HG03108 (cell line): ENCODE results near the gene GLYATL2.

Experiments used
- ATAC-seq: cut with Tn5 transposase; IDR thresholded peaks from one replicate; pipeline ENCODE4 v1.9.1; 2021; ENCODE audit warnings: moderate library complexity; ENCODE audit not compliant: unreplicated experiment

Gene GLYATL2

DNA sequence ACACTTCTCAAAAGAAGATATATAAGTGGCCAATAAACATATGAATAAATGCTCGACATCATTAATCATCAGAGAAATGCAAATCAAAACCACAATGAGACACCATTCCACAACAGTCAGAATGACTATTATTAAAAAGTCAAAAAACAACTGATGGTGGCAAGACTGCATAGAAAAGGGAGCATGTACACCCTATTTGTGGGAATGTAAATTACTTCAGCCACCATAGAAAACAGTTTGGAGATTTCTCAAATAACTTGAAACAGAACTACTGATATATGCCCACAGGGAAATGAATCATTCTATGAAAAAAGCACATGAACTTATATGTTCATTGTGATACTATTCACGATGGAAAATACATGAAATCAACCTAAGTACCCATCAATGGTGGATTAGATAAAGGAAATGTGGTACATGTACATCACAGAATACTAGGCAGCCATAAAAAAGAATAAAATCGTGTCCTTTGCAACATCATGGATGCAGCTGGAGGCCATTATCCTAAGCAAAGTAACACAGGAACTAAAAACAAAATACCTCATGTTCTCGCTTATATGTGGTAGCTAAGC is 42.4 kb downstream of the GLYATL2 start:
- no peak for ATAC-seq

DNA sequence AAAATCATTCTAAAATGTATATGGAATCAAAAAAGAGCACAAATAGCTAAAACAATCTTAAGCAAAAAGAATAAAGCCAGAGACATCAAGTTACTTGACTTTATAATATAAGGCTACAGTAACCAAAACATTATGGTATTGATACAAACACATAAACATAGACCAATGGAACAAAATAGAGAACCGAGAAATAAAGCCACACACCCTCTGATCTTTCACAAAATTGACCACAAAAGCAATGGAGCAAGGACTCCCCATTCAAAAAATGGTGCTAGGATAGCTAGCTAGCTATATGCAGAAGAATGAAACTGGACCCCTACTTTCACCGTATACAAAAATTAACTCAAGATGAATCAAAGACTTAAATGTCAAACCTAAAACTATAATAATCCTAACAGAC is 43.2 kb downstream of the GLYATL2 start:
- no peak for ATAC-seq

DNA sequence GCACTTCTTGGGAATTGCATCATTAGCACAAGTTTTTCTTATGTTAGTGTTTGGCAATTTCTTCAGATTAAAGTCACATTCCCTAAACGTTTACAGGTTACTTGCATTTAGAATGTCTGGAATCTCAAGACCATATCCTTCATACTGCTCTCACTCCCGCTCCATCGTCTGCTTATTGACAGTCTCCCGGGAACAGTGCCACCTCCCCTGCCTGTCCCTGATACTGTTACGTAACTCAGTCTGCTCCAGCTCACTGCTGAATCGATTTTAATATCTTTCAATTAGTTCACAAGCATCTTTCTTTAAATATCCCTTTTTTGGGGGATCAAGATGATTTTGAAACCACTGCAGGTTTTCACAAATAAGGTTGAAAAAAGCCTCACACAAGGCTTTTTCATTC is 48.2 kb downstream of the GLYATL2 start:
- ATAC-seq: no peak

DNA sequence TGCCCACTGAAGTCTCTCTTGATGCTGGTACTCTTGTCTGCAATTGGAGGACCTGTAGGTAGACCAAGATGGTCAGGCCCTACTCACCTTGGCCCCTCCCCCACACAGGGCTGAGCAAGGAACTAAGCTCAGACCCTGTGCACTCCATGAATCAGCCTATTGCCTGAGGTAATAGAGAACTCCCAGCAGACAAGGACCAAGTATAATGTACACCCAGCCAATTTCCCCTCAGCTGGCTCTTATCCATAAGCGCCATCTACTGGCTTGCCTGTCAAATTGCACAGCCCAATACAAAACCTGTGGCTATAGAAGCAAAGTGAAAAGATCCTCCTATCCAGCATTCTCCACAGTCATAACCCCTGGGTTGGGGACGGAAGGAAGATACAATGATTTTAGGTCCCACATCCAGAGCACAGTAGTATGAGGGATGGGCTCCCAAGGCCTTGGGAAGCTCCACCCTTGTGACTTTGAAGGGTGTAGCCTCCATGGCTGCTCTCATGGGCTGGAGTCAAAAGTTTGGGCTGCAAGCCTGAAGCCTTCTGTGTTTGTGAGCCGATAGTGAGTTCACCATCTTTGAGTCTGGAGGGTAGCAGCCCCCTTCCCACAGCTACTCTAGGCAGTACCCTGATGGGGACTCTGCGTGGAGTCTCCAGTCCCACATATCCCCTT is 56.0 kb downstream of the GLYATL2 start:
- ATAC-seq: peak; percentile 87

DNA sequence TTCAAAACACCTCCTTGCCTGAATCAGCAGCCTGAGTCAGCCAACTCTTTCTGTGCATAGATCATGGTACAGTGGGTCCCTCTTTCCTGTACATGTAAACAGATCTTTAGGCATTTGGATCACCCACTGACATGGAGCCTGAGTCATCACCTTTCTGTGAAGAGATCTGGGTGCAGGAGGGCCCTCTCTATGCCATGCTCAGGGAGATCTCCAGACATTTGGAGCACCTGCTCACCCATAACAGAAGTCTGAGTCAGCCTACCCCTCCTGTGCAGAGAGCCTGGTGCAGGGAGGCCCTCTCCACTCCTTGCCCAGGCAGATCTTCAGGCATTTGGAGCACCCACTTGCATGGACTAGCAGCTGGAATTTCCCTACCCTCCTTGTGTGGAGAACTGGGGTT is 56.6 kb downstream of the GLYATL2 start:
- no peak for ATAC-seq

DNA sequence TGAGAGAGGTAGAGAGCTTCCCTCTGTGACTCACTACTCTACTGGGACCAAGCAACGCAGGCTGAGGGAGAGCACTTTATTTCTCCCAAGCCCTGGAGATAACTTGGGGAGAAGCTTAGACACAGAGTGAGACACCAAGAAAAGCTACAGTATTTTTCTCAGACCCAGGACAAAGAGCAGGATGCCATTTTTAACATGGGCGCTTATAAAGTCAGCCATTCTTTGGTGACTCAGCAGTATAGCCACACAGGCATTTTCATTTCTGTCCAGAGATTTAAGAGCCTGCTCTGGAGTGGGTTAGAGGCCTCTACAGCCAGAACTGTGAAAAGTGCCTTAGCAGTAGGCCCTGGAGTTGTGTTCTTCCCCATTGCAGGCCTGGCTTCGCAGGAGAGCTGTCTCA is 57.8 kb downstream of the GLYATL2 start:
- no peak for ATAC-seq

DNA sequence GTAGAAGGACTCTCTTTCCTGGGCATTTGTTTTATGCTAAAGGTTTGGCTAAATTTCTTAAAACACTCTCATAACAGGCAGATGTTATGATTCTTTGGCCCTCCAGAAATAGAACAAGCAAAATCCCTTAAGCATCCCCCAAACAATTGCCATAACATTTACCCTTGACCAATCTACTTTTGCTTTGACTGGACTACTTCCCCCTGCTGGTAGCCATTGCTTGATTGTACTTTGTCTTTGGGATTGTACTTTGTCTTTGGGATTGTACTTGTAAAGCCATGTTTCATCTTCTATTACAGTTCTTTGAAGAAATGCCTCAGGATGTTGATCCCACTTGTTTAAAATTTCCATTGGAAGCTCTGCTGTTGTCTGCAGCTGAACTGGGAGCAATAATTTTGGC is 59.5 kb downstream of the GLYATL2 start:
- no peak for ATAC-seq
